HCT116 (cell line): Measurements from ENCODE around the gene GAB2. TPM values are rescaled to one million over a fixed set of nuclear protein-coding genes. Genes with fewer than 3 reads are reported as not detected.

Experiments
- ATAC-seq: fragments of 200-7000 bp; cut with Tn5 transposase; 2 replicates; pipeline ENCODE4 v1.9.1; 2020; ENCODE audit warnings: mild to moderate bottlenecking, moderate library complexity
- BruUV-seq: library from RNA; stranded (reverse); fragments of 400-500 nt; replicated peaks from 2 replicates; lab custom pipeline; 2021; lab: Mats Ljungman, UMichigan
- CTCF ChIA-PET: fragments of 300-600 bp; sonication (Branson Sonifier 250); formaldehyde crosslinking; loops from one replicate; lab custom pipeline; 2021; ENCODE audit warnings: antibody characterized with exemption; lab: Charles Lee
- POLR2A ChIA-PET: fragments of 300-600, 350-600 bp; sonication (Branson Sonifier 250); formaldehyde crosslinking; loops from one replicate; lab custom pipeline; 2021; ENCODE audit warnings: antibody characterized with exemption; lab: Charles Lee
- RAD21 ChIA-PET, 2 experiments: fragments of 300-600 bp; sonication (Branson Sonifier 250); formaldehyde crosslinking; loops; one replicate each; lab custom pipeline; 2023; ENCODE audit warnings: low total read pairs in 2 of 2; ENCODE audit not compliant: uncharacterized antibody in 2 of 2, unreplicated experiment in 2 of 2, low non-redundant PET in 1 of 2; lab: Charles Lee
- DNase-seq: peaks from one replicate; pipeline ENCODE4 v3.0.0-alpha.2; 2010; ENCODE audit warnings: low read depth, low spot score
- H2AFZ ChIP-seq: fragments of 200-600 bp; shearing (Covaris generic), sonication (generic); 2 replicates; pipeline ENCODE4 v1.6.1; 2017; ENCODE audit warnings: low read depth, mixed run types, mixed read lengths, antibody characterized with exemption, low read length; ENCODE audit not compliant: poor library complexity, severe bottlenecking
- H3K27ac ChIP-seq: 2 replicates; pipeline ENCODE4 v1.5.1; 2012; ENCODE audit warnings: low read depth, low read length
- H3K27me3 ChIP-seq: fragments of 200-600 bp; sonication (generic); 2 replicates; pipeline ENCODE4 v1.6.1; 2016; ENCODE audit warnings: mixed run types, low read length, mixed read lengths; ENCODE audit not compliant: insufficient read depth
- H3K36me3 ChIP-seq, 2 experiments: fragments of 200-500 bp in 1 of 2; fragments of 200-600 bp in 1 of 2; sonication (Bioruptor generic) in 1 of 2; sonication (generic) in 1 of 2; 2 replicates each; pipeline versions ENCODE4 v1.5.1 to v1.6.1; 2014 to 2016; ENCODE audit warnings: low read length in 2 of 2, inconsistent platforms in 1 of 2, mixed read lengths in 1 of 2, mixed run types in 1 of 2; ENCODE audit not compliant: insufficient read depth in 2 of 2, control insufficient read depth in 1 of 2
- H3K4me1 ChIP-seq, 2 experiments: fragments of 200-600 bp in 1 of 2; sonication (generic) in 1 of 2; 2 replicates each; pipeline versions ENCODE4 v1.5.1 to v1.6.1; 2012 to 2017; ENCODE audit warnings: low read length in 2 of 2, inconsistent platforms in 1 of 2, mild to moderate bottlenecking in 1 of 2, mixed read lengths in 1 of 2, mixed run types in 1 of 2, moderate library complexity in 1 of 2; ENCODE audit not compliant: insufficient read depth in 2 of 2, control insufficient read depth in 1 of 2
- H3K4me2 ChIP-seq: fragments of 200-600 bp; sonication (generic); 2 replicates; pipeline ENCODE4 v1.6.1; 2017; ENCODE audit warnings: mixed run types, low read length, mixed read lengths
- H3K4me3 ChIP-seq, 2 experiments: fragments of 200-600 bp in 1 of 2; sonication (generic) in 1 of 2; replicated peaks in 1 of 2; 2 replicates each; pipeline ENCODE4 v1.5.1; 2011 to 2016; ENCODE audit warnings: low read length in 2 of 2, control low read depth in 1 of 2, low read depth in 1 of 2, mild to moderate bottlenecking in 1 of 2, mixed read lengths in 1 of 2, mixed run types in 1 of 2
- H3K79me2 ChIP-seq: fragments of 200-600 bp; sonication (generic); 2 replicates; pipeline ENCODE4 v1.6.1; 2017; ENCODE audit warnings: mild to moderate bottlenecking, mixed run types, low read length, moderate library complexity, mixed read lengths; ENCODE audit not compliant: insufficient read depth
- H3K9ac ChIP-seq: fragments of 200-600 bp; sonication (generic); 2 replicates; pipeline ENCODE4 v1.6.1; 2016; ENCODE audit warnings: low read length, mixed read lengths
- H3K9me2 ChIP-seq: fragments of 200-600 bp; sonication (generic), shearing (Covaris generic); 2 replicates; pipeline ENCODE4 v1.6.1; 2017; ENCODE audit warnings: mixed run types, mild to moderate bottlenecking, moderate library complexity; ENCODE audit not compliant: insufficient read depth
- H3K9me3 ChIP-seq, 2 experiments: fragments of 200-500 bp in 1 of 2; fragments of 200-600 bp in 1 of 2; sonication (Bioruptor generic) in 1 of 2; sonication (generic) in 1 of 2; 2 replicates each; pipeline ENCODE4 v1.6.1; 2014 to 2017; ENCODE audit warnings: low read length in 2 of 2, mixed read lengths in 2 of 2, inconsistent platforms in 1 of 2, low read depth in 1 of 2, mild to moderate bottlenecking in 1 of 2, mixed run types in 1 of 2, moderate library complexity in 1 of 2; ENCODE audit not compliant: control insufficient read depth in 1 of 2, insufficient read depth in 1 of 2
- H4K20me1 ChIP-seq: fragments of 200-600 bp; sonication (generic), shearing (Covaris generic); 2 replicates; pipeline ENCODE4 v1.6.1; 2017; ENCODE audit warnings: mixed run types, mild to moderate bottlenecking, moderate library complexity; ENCODE audit not compliant: insufficient read depth
- CEBPB ChIP-seq: IDR thresholded peaks from 2 replicates; pipeline ENCODE4 v1.6.1; 2012; ENCODE audit warnings: low read depth
- EGR1 ChIP-seq: IDR thresholded peaks from 2 replicates; pipeline ENCODE4 v1.6.1; 2012; ENCODE audit warnings: low read depth
- ELF1 ChIP-seq: IDR thresholded peaks from 2 replicates; pipeline ENCODE4 v1.6.1; 2012; ENCODE audit warnings: low read depth, borderline replicate concordance
- EZH2phosphoT487 ChIP-seq: fragments of 200-600 bp; IDR thresholded peaks from 2 replicates; pipeline ENCODE4 v1.6.1; 2018; ENCODE audit warnings: antibody characterized with exemption, borderline replicate concordance
- FOSL1 ChIP-seq: IDR thresholded peaks from 2 replicates; pipeline ENCODE4 v1.6.1; 2012; ENCODE audit warnings: low read depth
- JUND ChIP-seq: IDR thresholded peaks from 2 replicates; pipeline ENCODE4 v1.6.1; 2012
- POLR2A ChIP-seq: IDR thresholded peaks from 2 replicates; pipeline ENCODE4 v1.7.0; 2011; ENCODE audit warnings: borderline replicate concordance; ENCODE audit not compliant: insufficient read depth, insufficient read length; ENCODE audit errors: extremely low read depth
- POLR2AphosphoS5 ChIP-seq: IDR thresholded peaks from 2 replicates; pipeline ENCODE4 v1.6.1; 2011; ENCODE audit warnings: mild to moderate bottlenecking, low read depth, low read length, moderate library complexity
- RAD21 ChIP-seq: IDR thresholded peaks from 2 replicates; pipeline ENCODE4 v1.6.1; 2012; ENCODE audit warnings: low read depth, mild to moderate bottlenecking
- SIN3A ChIP-seq: IDR thresholded peaks from 2 replicates; pipeline ENCODE4 v1.6.1; 2012; ENCODE audit warnings: low read depth
- TCF7L2 ChIP-seq: IDR thresholded peaks from 2 replicates; pipeline ENCODE4 v1.7.0; 2011; ENCODE audit warnings: borderline replicate concordance, inconsistent platforms; ENCODE audit not compliant: insufficient read depth, insufficient read length; ENCODE audit errors: extremely low read depth
- YY1 ChIP-seq: IDR thresholded peaks from 2 replicates; pipeline ENCODE4 v1.6.1; 2011; ENCODE audit warnings: low read length, low read depth, moderate library complexity, mild to moderate bottlenecking; ENCODE audit not compliant: insufficient replicate concordance; ENCODE audit errors: extremely low read depth
- ZNF274 ChIP-seq: fragments of 200-500 bp; sonication (Bioruptor generic); IDR thresholded peaks from 2 replicates; pipeline ENCODE4 v1.6.1; 2014; ENCODE audit warnings: mild to moderate bottlenecking, low read depth, low read length, inconsistent platforms
- intact Hi-C: fragments of 100-400 bp; cut with micrococcal nuclease; formaldehyde crosslinking; loops from 2 replicates; pipeline ENCODE4 v1.10.0; 2022
- total RNA-seq: library from RNA; stranded (reverse); gene quantifications from one replicate; pipeline ENCODE4 v1.2.1, GENCODE V29; 2021; ENCODE audit not compliant: unreplicated experiment
- TF ChIP-seq, protein P1 (sequence below): IDR thresholded peaks from 2 replicates; pipeline ENCODE4 v1.6.1; 2011; ENCODE audit warnings: mild to moderate bottlenecking, low read length, moderate library complexity; ENCODE audit not compliant: insufficient replicate concordance; ENCODE audit errors: extremely low read depth
- TF ChIP-seq, protein P2 (sequence below): IDR thresholded peaks from 2 replicates; pipeline ENCODE4 v1.6.1; 2012; ENCODE audit warnings: low read depth
- TF ChIP-seq, protein P3 (sequence below): IDR thresholded peaks from 2 replicates; pipeline ENCODE4 v1.6.1; 2012
- TF ChIP-seq, protein P4 (sequence below), 3 experiments: fragments of 200-600 bp in 1 of 3; sonication (generic) in 1 of 3; IDR thresholded peaks in 2 of 3; conservative IDR thresholded peaks in 1 of 3; 2 replicates each; pipeline ENCODE4 v1.5.1; 2012 to 2017; ENCODE audit warnings: low read depth in 2 of 3, low read length in 2 of 3, antibody characterized with exemption in 1 of 3, borderline replicate concordance in 1 of 3, control low read depth in 1 of 3, mild to moderate bottlenecking in 1 of 3, mixed read lengths in 1 of 3, mixed run types in 1 of 3, moderate library complexity in 1 of 3; ENCODE audit not compliant: insufficient read depth in 1 of 3

The GAB2 gene
- total RNA-seq, 1 experiment from 2014 or later = 1.9 TPM

DNA sequence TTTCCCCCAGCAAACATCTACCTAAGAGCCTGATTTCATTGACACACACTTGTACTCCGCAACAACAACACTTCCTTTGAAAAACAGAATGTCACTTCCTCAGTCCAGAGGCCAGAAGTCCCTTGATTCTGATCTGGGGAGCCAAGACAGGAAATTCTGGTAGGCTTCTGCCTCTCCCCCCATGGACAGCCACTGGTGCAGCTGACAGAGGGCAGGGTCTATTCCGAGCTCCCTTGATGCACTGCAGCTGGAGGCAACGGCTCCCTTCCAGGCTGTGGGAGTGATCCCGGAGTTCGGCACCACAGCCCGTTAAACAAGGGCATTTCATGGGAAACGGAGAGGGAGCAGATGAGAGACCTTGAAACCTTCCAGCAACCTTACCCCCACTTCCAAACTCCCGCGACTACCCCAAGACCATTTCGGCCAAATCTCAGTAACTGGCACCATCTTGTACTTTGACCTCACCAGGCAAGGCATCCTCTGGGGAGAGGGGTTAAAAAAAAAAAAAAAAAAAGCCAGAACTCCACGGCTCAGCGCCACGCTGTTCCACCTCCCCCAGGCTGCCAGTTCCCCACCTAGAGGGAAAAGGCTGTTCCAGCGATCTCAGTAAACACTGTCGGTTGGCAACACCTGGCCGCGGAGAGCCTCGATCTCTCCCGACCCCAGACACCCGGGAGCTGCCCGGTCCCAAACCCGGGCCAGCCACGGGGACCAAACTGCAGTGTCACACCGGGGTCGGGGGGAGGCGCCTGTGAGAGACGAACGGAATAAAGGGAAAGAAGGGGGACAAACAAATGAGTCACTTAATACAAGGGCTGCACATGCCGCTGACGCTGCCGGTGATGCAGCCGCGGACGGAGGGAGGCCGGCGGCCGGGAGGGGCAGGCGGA lies 1.1 kb downstream of the GAB2 start:
- H3K27ac ChIP-seq = no peak overlapping the region
- CTCF ChIA-PET = interaction anchor here (1.5 to 3.3 kb wide), 2 partner anchors 148 to 188 kb away, joined by 4 to 17 read pairs; no protein-coding TSS in a partner anchor
- TF ChIP-seq FOSL1 = no peak; the same call in 1 of the 2 replicates
- TF ChIP-seq JUND = no peak
- TF ChIP-seq YY1 = no peak
- TF ChIP-seq POLR2A = no peak
- TF ChIP-seq CEBPB = no peak
- TF ChIP-seq, protein P1, sequence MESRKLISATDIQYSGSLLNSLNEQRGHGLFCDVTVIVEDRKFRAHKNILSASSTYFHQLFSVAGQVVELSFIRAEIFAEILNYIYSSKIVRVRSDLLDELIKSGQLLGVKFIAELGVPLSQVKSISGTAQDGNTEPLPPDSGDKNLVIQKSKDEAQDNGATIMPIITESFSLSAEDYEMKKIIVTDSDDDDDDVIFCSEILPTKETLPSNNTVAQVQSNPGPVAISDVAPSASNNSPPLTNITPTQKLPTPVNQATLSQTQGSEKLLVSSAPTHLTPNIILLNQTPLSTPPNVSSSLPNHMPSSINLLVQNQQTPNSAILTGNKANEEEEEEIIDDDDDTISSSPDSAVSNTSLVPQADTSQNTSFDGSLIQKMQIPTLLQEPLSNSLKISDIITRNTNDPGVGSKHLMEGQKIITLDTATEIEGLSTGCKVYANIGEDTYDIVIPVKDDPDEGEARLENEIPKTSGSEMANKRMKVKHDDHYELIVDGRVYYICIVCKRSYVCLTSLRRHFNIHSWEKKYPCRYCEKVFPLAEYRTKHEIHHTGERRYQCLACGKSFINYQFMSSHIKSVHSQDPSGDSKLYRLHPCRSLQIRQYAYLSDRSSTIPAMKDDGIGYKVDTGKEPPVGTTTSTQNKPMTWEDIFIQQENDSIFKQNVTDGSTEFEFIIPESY = no peak
- peak; percentile 22 for TF ChIP-seq TCF7L2
- TF ChIP-seq EGR1 = no peak
- no peak for TF ChIP-seq POLR2AphosphoS5
- no peak for TF ChIP-seq ELF1
- peak; percentile 30; the same call in 1 of the 2 replicates for TF ChIP-seq RAD21
- no peak for TF ChIP-seq SIN3A
- TF ChIP-seq EZH2phosphoT487 = no peak
- TF ChIP-seq, protein P2, sequence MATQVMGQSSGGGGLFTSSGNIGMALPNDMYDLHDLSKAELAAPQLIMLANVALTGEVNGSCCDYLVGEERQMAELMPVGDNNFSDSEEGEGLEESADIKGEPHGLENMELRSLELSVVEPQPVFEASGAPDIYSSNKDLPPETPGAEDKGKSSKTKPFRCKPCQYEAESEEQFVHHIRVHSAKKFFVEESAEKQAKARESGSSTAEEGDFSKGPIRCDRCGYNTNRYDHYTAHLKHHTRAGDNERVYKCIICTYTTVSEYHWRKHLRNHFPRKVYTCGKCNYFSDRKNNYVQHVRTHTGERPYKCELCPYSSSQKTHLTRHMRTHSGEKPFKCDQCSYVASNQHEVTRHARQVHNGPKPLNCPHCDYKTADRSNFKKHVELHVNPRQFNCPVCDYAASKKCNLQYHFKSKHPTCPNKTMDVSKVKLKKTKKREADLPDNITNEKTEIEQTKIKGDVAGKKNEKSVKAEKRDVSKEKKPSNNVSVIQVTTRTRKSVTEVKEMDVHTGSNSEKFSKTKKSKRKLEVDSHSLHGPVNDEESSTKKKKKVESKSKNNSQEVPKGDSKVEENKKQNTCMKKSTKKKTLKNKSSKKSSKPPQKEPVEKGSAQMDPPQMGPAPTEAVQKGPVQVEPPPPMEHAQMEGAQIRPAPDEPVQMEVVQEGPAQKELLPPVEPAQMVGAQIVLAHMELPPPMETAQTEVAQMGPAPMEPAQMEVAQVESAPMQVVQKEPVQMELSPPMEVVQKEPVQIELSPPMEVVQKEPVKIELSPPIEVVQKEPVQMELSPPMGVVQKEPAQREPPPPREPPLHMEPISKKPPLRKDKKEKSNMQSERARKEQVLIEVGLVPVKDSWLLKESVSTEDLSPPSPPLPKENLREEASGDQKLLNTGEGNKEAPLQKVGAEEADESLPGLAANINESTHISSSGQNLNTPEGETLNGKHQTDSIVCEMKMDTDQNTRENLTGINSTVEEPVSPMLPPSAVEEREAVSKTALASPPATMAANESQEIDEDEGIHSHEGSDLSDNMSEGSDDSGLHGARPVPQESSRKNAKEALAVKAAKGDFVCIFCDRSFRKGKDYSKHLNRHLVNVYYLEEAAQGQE = no peak
- TF ChIP-seq ZNF274 = no peak
- TF ChIP-seq, protein P3, sequence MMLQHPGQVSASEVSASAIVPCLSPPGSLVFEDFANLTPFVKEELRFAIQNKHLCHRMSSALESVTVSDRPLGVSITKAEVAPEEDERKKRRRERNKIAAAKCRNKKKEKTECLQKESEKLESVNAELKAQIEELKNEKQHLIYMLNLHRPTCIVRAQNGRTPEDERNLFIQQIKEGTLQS = no peak
- TF ChIP-seq, protein P4, sequence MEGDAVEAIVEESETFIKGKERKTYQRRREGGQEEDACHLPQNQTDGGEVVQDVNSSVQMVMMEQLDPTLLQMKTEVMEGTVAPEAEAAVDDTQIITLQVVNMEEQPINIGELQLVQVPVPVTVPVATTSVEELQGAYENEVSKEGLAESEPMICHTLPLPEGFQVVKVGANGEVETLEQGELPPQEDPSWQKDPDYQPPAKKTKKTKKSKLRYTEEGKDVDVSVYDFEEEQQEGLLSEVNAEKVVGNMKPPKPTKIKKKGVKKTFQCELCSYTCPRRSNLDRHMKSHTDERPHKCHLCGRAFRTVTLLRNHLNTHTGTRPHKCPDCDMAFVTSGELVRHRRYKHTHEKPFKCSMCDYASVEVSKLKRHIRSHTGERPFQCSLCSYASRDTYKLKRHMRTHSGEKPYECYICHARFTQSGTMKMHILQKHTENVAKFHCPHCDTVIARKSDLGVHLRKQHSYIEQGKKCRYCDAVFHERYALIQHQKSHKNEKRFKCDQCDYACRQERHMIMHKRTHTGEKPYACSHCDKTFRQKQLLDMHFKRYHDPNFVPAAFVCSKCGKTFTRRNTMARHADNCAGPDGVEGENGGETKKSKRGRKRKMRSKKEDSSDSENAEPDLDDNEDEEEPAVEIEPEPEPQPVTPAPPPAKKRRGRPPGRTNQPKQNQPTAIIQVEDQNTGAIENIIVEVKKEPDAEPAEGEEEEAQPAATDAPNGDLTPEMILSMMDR (IDR thresholded peaks at IDR 0.05 in 2 of 3, conservative IDR thresholded peaks at IDR 0.05 in 1 of 3; ENCODE audit: borderline replicate concordance in 1 of 3, insufficient read depth in 1 of 3, low read depth in 2 of 3, low read length in 2 of 3) = peak; percentile 30 to 57 (median 42); a peak in 5 of 6 replicates

More for the DNA sequence above, 1.1 kb downstream of the GAB2 start:
- peak overlapping the region; percentile 57 for H3K9ac ChIP-seq
- H4K20me1 ChIP-seq = no peaks in the 10 kb centered on the region
- peak; percentile 58 for ATAC-seq
- intact Hi-C loops = loop anchor here (2.0 kb wide), 1 partner anchor 148 kb away; no protein-coding TSS in a partner anchor
- H3K9me3 ChIP-seq = no peaks in the 10 kb centered on the region
- ChIA-PET POLR2A (no interaction called here), RAD21 (interaction anchor here in 1 of 2 experiments (0.7 kb wide), 1 partner anchor 359 kb away, joined by 3 read pairs; no protein-coding TSS in a partner anchor)
- DNase-seq = peak; percentile 27
- H3K4me3 ChIP-seq = peak overlapping the region; percentile 51 to 67
- H3K79me2 ChIP-seq = no peaks in the 10 kb centered on the region
- H3K4me1 ChIP-seq = peaks cover 5 to 19% of the 10 kb centered on the region in 2 experiments; a peak in 3 of 4 replicates
- no TSS peak for BruUV-seq
- H3K36me3 ChIP-seq = no peaks in the 10 kb centered on the region
- H3K9me2 ChIP-seq = no peaks in the 10 kb centered on the region
- peak overlapping the region; percentile 57 for H2AFZ ChIP-seq
- H3K4me2 ChIP-seq = peak overlapping the region; percentile 99
- no peaks in the 10 kb centered on the region for H3K27me3 ChIP-seq
